Tibial nerve (tissue), 4 donors: ENCODE data around the gene RPTOR. TPM values are rescaled to one million over a fixed set of nuclear protein-coding genes. Genes with fewer than 3 reads are reported as not detected.

Experiments used
- DNase-seq, 2 donors: peaks; one replicate each; pipeline ENCODE4 v3.0.0-alpha.2; 2019; ENCODE audit warnings: low spot score in 2 of 2
- H3K27ac ChIP-seq, 4 donors: fragments of 200-600 bp; sonication (generic) in 3 of 4; one replicate each; pipeline ENCODE4 v1.5.1; 2017 to 2019; ENCODE audit warnings: mild to moderate bottlenecking in 1 of 4
- H3K27me3 ChIP-seq, 2 donors: fragments of 200-600 bp; sonication (generic) in 1 of 2; one replicate each; pipeline versions ENCODE4 v1.5.1 to v1.6.0; 2017 to 2019
- H3K36me3 ChIP-seq, 3 donors: fragments of 200-600 bp; sonication (generic); one replicate each; pipeline ENCODE4 v1.5.1; 2018 to 2019
- H3K4me1 ChIP-seq, 4 donors: fragments of 200-600 bp; sonication (generic) in 3 of 4; one replicate each; pipeline ENCODE4 v1.5.1; 2017 to 2019
- H3K4me3 ChIP-seq, 4 donors: fragments of 200-600 bp; sonication (generic) in 3 of 4; one replicate each; pipeline ENCODE4 v1.5.1; 2017 to 2019; ENCODE audit warnings: mild to moderate bottlenecking in 1 of 4, moderate library complexity in 1 of 4
- H3K9me3 ChIP-seq, 4 donors: fragments of 200-600 bp; sonication (generic) in 3 of 4; one replicate each; pipeline ENCODE4 v1.5.1; 2017 to 2019
- EP300 ChIP-seq, 2 donors: sonication (generic); formaldehyde crosslinking; IDR thresholded peaks; one replicate each; pipeline ENCODE4 v1.6.1; 2017; ENCODE audit warnings: antibody characterized with exemption in 2 of 2, mild to moderate bottlenecking in 1 of 2
- POLR2A ChIP-seq, 2 donors: fragments of 450-650 bp; IDR thresholded peaks; one replicate each; pipeline ENCODE4 v1.6.1; 2017; ENCODE audit warnings: antibody characterized with exemption in 2 of 2, mild to moderate bottlenecking in 2 of 2, moderate library complexity in 2 of 2
- WGBS, 2 donors: methylation state at CpG; one replicate each; pipeline ENCODE4 v1.1.5; 2018; 5-methylcytosine and 5-hydroxymethylcytosine counted together
- total RNA-seq, 4 donors: library from RNA; depleted of rRNA; stranded (reverse); fragments of >200 nt; gene quantifications; one replicate each; pipeline ENCODE4 v1.1.0, GENCODE V29; 2016
- TF ChIP-seq, protein P1 (sequence below), 5 experiments: fragments of 200-600 bp in 3 of 5; fragments of 450-650 bp in 2 of 5; sonication (generic) in 3 of 5; IDR thresholded peaks; one replicate each; pipeline ENCODE4 v1.5.1; 2016 to 2019; ENCODE audit warnings: antibody characterized with exemption in 5 of 5, mild to moderate bottlenecking in 3 of 5, moderate library complexity in 2 of 5

RPTOR gene
- total RNA-seq, 4 donors from 2014 or later = 34.7 to 56.4 (median 40.1) TPM

- no peaks in the 10 kb centered on the region for H3K27me3 ChIP-seq
- H3K4me3 ChIP-seq = no peak overlapping the region
- no peaks in the 10 kb centered on the region for H3K4me1 ChIP-seq
- peaks cover 0 to 23% (median 0%) of the 10 kb centered on the region in 4 donors for H3K9me3 ChIP-seq
- TF ChIP-seq POLR2A (IDR thresholded peaks at IDR 0.05) (no peak), EP300 (IDR thresholded peaks at IDR 0.05) (no peak)
- TF ChIP-seq, protein P1, sequence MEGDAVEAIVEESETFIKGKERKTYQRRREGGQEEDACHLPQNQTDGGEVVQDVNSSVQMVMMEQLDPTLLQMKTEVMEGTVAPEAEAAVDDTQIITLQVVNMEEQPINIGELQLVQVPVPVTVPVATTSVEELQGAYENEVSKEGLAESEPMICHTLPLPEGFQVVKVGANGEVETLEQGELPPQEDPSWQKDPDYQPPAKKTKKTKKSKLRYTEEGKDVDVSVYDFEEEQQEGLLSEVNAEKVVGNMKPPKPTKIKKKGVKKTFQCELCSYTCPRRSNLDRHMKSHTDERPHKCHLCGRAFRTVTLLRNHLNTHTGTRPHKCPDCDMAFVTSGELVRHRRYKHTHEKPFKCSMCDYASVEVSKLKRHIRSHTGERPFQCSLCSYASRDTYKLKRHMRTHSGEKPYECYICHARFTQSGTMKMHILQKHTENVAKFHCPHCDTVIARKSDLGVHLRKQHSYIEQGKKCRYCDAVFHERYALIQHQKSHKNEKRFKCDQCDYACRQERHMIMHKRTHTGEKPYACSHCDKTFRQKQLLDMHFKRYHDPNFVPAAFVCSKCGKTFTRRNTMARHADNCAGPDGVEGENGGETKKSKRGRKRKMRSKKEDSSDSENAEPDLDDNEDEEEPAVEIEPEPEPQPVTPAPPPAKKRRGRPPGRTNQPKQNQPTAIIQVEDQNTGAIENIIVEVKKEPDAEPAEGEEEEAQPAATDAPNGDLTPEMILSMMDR (IDR thresholded peaks at IDR 0.05) = no peak
- no peak for DNase-seq
- no peaks in the 10 kb centered on the region for H3K36me3 ChIP-seq
- 47 to 79% methylated on average over 1 of the region's 1 CpG for WGBS, 2 donors
- peak overlapping the region in 2 of 4 donors; percentile 72 to 79 for H3K27ac ChIP-seq
These were observed 112.9 kb downstream of the RPTOR start for GRCh38 chr17:80657561-80657960.

DNA sequence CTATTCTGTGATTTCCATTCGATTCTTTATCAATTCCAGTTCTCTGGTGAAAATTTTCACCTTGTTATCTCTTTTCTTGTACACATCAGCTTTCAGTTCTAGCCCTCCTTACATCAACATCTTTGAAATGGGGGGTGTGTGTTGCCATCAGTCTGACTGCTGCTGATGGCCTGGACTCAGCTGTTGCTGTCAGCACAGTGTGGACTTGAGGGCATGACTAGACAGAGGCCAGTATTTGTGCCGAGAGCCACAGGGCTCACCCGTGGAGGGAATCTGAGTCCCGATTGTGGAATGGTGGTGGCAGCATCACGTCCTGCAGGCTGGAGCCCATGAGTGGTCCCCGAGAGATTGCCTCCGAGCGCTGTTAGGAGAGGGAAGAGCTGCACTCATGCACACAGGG lies 114.2 kb downstream of the RPTOR start:
- Histone ChIP-seq H3K4me1 (peaks cover 0 to 6% (median 1%) of the 10 kb centered on the region in 4 donors), H3K27ac (no peak overlapping the region), H3K9me3 (peaks cover 0 to 23% (median 0%) of the 10 kb centered on the region in 4 donors), H3K4me3 (no peak overlapping the region), H3K36me3 (no peaks in the 10 kb centered on the region), H3K27me3 (no peaks in the 10 kb centered on the region)
- TF ChIP-seq, protein P1 (IDR thresholded peaks at IDR 0.05) = no peak
- TF ChIP-seq POLR2A (IDR thresholded peaks at IDR 0.05) (no peak), EP300 (IDR thresholded peaks at IDR 0.05) (no peak)
- WGBS, 2 donors = 97% methylated on average over 8 of the region's 8 CpGs
- DNase-seq = no peak

DNA sequence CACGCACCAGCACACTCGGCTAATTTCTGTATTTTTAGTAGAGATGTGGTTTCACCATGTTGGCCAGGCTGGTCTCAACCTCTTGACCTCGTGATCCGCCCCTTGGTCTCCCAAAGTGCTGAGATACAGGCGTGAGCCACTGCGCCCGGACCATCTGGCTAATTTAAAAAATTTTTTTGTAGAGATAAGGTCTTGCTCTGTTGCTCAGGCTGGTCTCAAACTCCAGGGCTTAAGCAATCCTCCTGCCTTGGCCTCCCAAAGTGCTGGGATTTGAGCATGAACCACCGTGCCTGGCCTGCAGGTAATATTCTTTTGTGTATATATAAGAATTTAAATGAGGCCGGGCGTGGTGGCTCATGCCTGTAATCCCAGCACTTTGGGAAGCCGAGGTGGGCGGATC lies 115.0 kb downstream of the RPTOR start:
- 94 to 95% methylated on average over 12 of the region's 12 CpGs for WGBS, 2 donors
- Histone ChIP-seq H3K27ac (no peak overlapping the region), H3K27me3 (no peaks in the 10 kb centered on the region), H3K4me3 (no peak overlapping the region), H3K36me3 (no peaks in the 10 kb centered on the region), H3K4me1 (peaks cover 0 to 15% (median 8%) of the 10 kb centered on the region in 4 donors), H3K9me3 (peaks cover 0 to 16% (median 0%) of the 10 kb centered on the region in 4 donors)
- TF ChIP-seq, protein P1 (IDR thresholded peaks at IDR 0.05) = no peak
- TF ChIP-seq POLR2A (IDR thresholded peaks at IDR 0.05) (no peak), EP300 (IDR thresholded peaks at IDR 0.05) (no peak)
- DNase-seq = no peak

DNA sequence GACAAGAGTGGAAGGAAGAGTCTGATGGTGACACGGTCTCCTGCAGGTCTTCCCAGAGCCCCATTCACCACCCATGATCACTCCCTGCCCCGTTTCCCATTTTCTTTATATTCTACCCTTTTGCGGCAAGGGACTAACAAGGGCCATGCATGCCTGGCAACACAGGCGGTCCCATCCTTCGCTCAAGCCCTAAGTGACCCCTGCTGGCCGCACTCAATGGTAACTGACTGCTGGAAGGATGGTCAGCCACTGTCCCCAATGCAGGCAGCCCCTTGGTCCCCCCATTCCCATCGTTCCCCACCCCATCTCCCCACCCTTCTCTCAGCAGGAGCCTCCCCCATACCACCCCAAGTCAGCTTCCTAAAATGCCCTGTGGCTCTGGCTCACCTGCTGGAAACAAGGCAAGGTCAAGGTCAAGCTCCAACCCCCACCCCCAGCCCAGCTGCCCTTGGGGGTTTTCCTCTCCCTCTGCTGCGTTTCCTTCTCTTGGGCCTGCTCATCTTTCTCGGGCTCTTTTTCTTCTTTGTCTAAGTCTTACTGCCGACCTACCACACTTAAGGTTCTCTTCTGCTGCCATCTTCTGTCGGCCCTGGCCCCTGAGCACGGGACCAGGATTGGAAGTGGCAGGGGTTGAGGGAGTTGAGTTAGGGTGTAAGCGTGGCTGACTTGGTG lies 116.0 kb downstream of the RPTOR start:
- no peak for TF ChIP-seq POLR2A (IDR thresholded peaks at IDR 0.05)
- TF ChIP-seq EP300 (IDR thresholded peaks at IDR 0.05) = no peak
- TF ChIP-seq, protein P1 (IDR thresholded peaks at IDR 0.05) = no peak
- Histone ChIP-seq H3K27ac (no peak overlapping the region), H3K4me1 (peaks cover 0 to 20% (median 8%) of the 10 kb centered on the region in 4 donors), H3K27me3 (no peaks in the 10 kb centered on the region), H3K4me3 (no peak overlapping the region), H3K36me3 (no peaks in the 10 kb centered on the region), H3K9me3 (peaks cover 0 to 11% (median 0%) of the 10 kb centered on the region in 4 donors)
- no peak for DNase-seq
- WGBS, 2 donors = 85 to 87% methylated on average over 13 of the region's 13 CpGs

DNA sequence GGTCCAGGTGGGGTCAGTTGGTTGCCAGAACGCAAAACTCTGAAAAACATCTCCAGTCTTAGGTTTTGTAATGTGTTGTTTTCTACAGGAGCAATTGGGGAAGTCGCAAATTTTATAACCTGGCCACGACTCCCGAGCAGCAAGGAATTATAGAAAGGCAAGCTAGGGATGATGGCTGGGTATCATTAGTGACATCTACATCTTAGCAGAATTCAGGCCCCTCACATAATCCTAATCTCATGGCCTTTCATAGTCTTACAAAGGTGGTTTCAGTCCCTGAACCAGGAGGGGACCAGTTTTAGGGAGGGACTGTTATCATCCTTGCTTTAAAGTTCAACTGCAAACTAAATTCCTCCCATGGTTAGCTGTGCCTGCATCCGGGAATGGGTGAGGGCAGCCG lies 117.9 kb downstream of the RPTOR start:
- 89 to 92% methylated on average over 6 of the region's 6 CpGs for WGBS, 2 donors
- H3K9me3 ChIP-seq = peaks cover 0 to 4% (median 0%) of the 10 kb centered on the region in 4 donors

More for the DNA sequence above, 117.9 kb downstream of the RPTOR start:
- TF ChIP-seq POLR2A (IDR thresholded peaks at IDR 0.05) (no peak), EP300 (IDR thresholded peaks at IDR 0.05) (no peak)
- TF ChIP-seq, protein P1 (IDR thresholded peaks at IDR 0.05) = no peak
- H3K27me3 ChIP-seq = no peaks in the 10 kb centered on the region
- no peak for DNase-seq
- H3K4me1 ChIP-seq = peaks cover 0 to 20% (median 8%) of the 10 kb centered on the region in 4 donors
- H3K36me3 ChIP-seq = no peaks in the 10 kb centered on the region
- H3K27ac ChIP-seq = no peak overlapping the region
- no peak overlapping the region for H3K4me3 ChIP-seq
